ES-I3 (cell line): ENCODE measurements around the gene USP21.

ENCODE experiments used
- H3K36me3 ChIP-seq: 2 replicates; pipeline ENCODE4 v1.6.1; 2013; ENCODE audit warnings: mild to moderate bottlenecking, low read length, control low read depth, moderate library complexity; ENCODE audit not compliant: insufficient read depth
- H3K4me1 ChIP-seq: 2 replicates; pipeline ENCODE4 v1.6.1; 2013; ENCODE audit warnings: mild to moderate bottlenecking, control low read depth, low read length; ENCODE audit not compliant: insufficient read depth
- H3K9ac ChIP-seq: 2 replicates; pipeline ENCODE4 v1.6.1; 2013; ENCODE audit warnings: low read depth, mild to moderate bottlenecking, low read length, moderate library complexity
- H3K9me3 ChIP-seq: 2 replicates; pipeline ENCODE4 v1.6.1; 2013; ENCODE audit warnings: mild to moderate bottlenecking, low read length, moderate library complexity; ENCODE audit not compliant: control insufficient read depth, insufficient read depth

USP21 gene

GRCh38 chr1:161198194-161198896, 39.0 kb downstream of the USP21 start:
- H3K9me3 ChIP-seq, result no peaks in the 10 kb centered on the region
- peak overlapping the region; percentile 44 for H3K9ac ChIP-seq
- peaks cover 4% of the 10 kb centered on the region for H3K36me3 ChIP-seq
- H3K4me1 ChIP-seq, result peaks cover 23% of the 10 kb centered on the region

- H3K9me3 ChIP-seq, result no peaks in the 10 kb centered on the region
- peak within 1 kb of the TSS; percentile 97 for H3K9ac ChIP-seq
- peaks cover 4% of the 10 kb centered on the region for H3K36me3 ChIP-seq
- peaks cover 23% of the 10 kb centered on the region for H3K4me1 ChIP-seq
These were observed 39.7 kb downstream of the USP21 start, which contains the start of gene ADAMTS4 for GRCh38 chr1:161198897-161199431. Gene ADAMTS4 (minus strand): TSS chr1:161199054. CDS start chr1:161198627, 427 bp downstream.

GRCh38 chr1:161199506-161200139, 40.3 kb downstream of the USP21 start:
- H3K9ac ChIP-seq, result peak overlapping the region; percentile 97
- H3K9me3 ChIP-seq, result no peaks in the 10 kb centered on the region
- H3K36me3 ChIP-seq, result peaks cover 4% of the 10 kb centered on the region
- H3K4me1 ChIP-seq, result peaks cover 23% of the 10 kb centered on the region

- no peaks in the 10 kb centered on the region; the same call in 1 of the 2 replicates for H3K36me3 ChIP-seq
- no peaks in the 10 kb centered on the region for H3K9me3 ChIP-seq
- H3K4me1 ChIP-seq, result peaks cover 23% of the 10 kb centered on the region
- peak overlapping the region; percentile 97 for H3K9ac ChIP-seq
These were observed 41.2 kb downstream of the USP21 start for GRCh38 chr1:161200421-161200991.

GRCh38 chr1:161200992-161201835, 41.9 kb downstream of the USP21 start:
- peaks cover 23% of the 10 kb centered on the region for H3K4me1 ChIP-seq
- H3K9ac ChIP-seq, result peak overlapping the region; percentile 97
- peaks cover under 1% of the 10 kb centered on the region for H3K36me3 ChIP-seq
- H3K9me3 ChIP-seq, result no peaks in the 10 kb centered on the region

GRCh38 chr1:161201836-161202712, 42.8 kb downstream of the USP21 start, which contains the start of gene NDUFS2:
Gene NDUFS2 (plus strand): TSS chr1:161202367. CDS start chr1:161202386, 19 bp downstream.
- Histone ChIP-seq H3K4me1 (peaks cover 23% of the 10 kb centered on the region), H3K9ac (peak within 1 kb of the TSS; percentile 97), H3K36me3 (peaks cover 8% of the 10 kb centered on the region), H3K9me3 (no peaks in the 10 kb centered on the region)

GRCh38 chr1:161206411-161207140, 47.3 kb downstream of the USP21 start:
- Histone ChIP-seq H3K9ac (no peak overlapping the region), H3K4me1 (peaks cover 6% of the 10 kb centered on the region), H3K9me3 (no peaks in the 10 kb centered on the region), H3K36me3 (peaks cover 26% of the 10 kb centered on the region)

GRCh38 chr1:161207173-161207572, 47.9 kb downstream of the USP21 start:
- Histone ChIP-seq H3K4me1 (peaks cover 5% of the 10 kb centered on the region), H3K9ac (no peak overlapping the region)

GRCh38 chr1:161209790-161210409, 50.6 kb downstream of the USP21 start:
- Histone ChIP-seq H3K36me3 (peaks cover 45% of the 10 kb centered on the region), H3K4me1 (peaks cover 5% of the 10 kb centered on the region), H3K9me3 (no peaks in the 10 kb centered on the region), H3K9ac (no peak overlapping the region)

More at GRCh38 chr1:161207173-161207572, 47.9 kb downstream of the USP21 start:
- Histone ChIP-seq H3K36me3 (peaks cover 31% of the 10 kb centered on the region), H3K9me3 (no peaks in the 10 kb centered on the region)

- Histone ChIP-seq H3K9me3 (no peaks in the 10 kb centered on the region), H3K9ac (no peak overlapping the region), H3K36me3 (peaks cover 35% of the 10 kb centered on the region), H3K4me1 (peaks cover 27% of the 10 kb centered on the region)
These were observed 55.1 kb downstream of the USP21 start for GRCh38 chr1:161214369-161214768.

- H3K9me3 ChIP-seq, result no peaks in the 10 kb centered on the region
- no peak within 1 kb of the TSS for H3K9ac ChIP-seq
- peaks cover 33% of the 10 kb centered on the region for H3K36me3 ChIP-seq
- H3K4me1 ChIP-seq, result peaks cover 25% of the 10 kb centered on the region
These were observed 55.8 kb downstream of the USP21 start, which contains the start of gene FCER1G for GRCh38 chr1:161215076-161215475. Gene FCER1G (plus strand): TSS chr1:161215295. CDS start chr1:161215322, 27 bp downstream.
